ENCODE measurements around the gene VAMP2.

VAMP2 gene

GRCh38 chr17:8140065-8141029 lies 22.4 kb downstream of the VAMP2 start:
- no peak for TF ChIP-seq CTCF (IDR thresholded peaks at IDR 0.05; ENCODE audit: insufficient read depth, missing control alignments)
- DNase-seq (ENCODE audit: insufficient read length, low spot score) (no peak), FAIRE-seq (no peak)

GRCh38 chr17:8138672-8139371 lies 23.9 kb downstream of the VAMP2 start:
- FAIRE-seq (no peak), DNase-seq (ENCODE audit: insufficient read length, low spot score) (no peak)
- TF ChIP-seq CTCF (IDR thresholded peaks at IDR 0.05; ENCODE audit: insufficient read depth, missing control alignments), result peak; percentile 43

GRCh38 chr17:8138374-8138671 lies 24.4 kb downstream of the VAMP2 start:
- FAIRE-seq, result no peak
- TF ChIP-seq CTCF (IDR thresholded peaks at IDR 0.05; ENCODE audit: insufficient read depth, missing control alignments), result no peak
- DNase-seq (ENCODE audit: insufficient read length, low spot score), result no peak

GRCh38 chr17:8137645-8138373 lies 24.9 kb downstream of the VAMP2 start:
- DNase-seq (ENCODE audit: insufficient read length, low spot score) (no peak), FAIRE-seq (no peak)
- no peak for TF ChIP-seq CTCF (IDR thresholded peaks at IDR 0.05; ENCODE audit: insufficient read depth, missing control alignments)

- DNase-seq (ENCODE audit: insufficient read length, low spot score), result no peak
- no peak for TF ChIP-seq CTCF (IDR thresholded peaks at IDR 0.05; ENCODE audit: insufficient read depth, missing control alignments)
- no peak for FAIRE-seq
Observed at GRCh38 chr17:8133941-8134340, 28.8 kb downstream of the VAMP2 start.

- DNase-seq (ENCODE audit: insufficient read length, low spot score), result no peak
- no peak for FAIRE-seq
- TF ChIP-seq CTCF (IDR thresholded peaks at IDR 0.05; ENCODE audit: insufficient read depth, missing control alignments), result no peak
Observed at GRCh38 chr17:8133399-8133798, 29.3 kb downstream of the VAMP2 start.

Data from D721Med (cell line).